ENCODE data around the gene OSBPL6.

DNA sequence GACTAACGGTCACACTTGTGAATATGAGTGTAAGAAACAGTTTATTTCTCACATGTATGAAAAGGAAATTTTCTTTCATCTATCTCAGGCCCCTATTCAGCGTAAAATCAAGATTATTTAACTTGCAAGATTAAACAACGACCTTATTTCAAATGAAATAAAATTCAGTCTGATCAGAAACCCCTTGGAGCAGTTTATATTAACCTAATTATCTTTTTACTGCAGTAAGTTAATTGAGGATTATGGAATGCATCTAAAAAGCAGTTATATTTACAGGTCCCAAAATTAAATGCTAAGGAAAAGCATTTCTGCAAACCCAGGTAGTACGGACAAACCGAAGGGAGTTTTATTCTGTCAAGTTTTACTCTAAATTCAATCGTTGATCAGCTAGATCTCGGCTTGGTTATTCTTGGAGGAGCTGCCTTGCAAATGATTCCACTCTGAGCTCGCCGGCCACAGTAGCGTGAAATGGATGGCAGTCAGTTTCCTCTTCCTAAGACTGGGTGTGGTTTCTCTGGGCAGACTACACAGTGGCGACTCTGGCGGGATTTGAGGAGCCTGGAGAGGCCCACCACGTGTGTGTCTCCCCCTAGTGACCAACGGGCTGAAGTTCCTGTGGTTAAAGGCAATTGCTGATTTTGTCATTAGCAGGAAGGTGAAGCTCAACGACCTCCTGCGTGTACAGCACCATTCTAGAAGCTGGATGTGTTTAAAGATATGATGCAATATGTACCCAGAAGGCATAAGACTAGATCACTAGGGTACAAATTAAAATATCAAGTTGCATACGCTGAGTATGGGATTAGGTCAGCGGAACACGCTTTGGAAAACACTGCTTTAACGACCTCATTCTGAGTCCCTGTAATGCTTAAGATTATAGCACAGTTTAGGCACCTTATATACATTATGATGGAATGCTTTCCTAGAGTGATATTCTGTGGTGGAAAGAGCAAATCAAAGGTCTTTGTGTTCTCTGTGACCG is 220.2 kb downstream of the OSBPL6 start:
- TF ChIP-seq EP300 (IDR thresholded peaks at IDR 0.05; ENCODE audit: borderline replicate concordance in 1 of 2, control insufficient read depth in 1 of 2, low read depth in 2 of 2, low read length in 2 of 2) (0 out of 4 replicates have a peak, but pooled peaks of 1 of the 2 experiments have one; percentile 11), SMARCA5 (IDR thresholded peaks at IDR 0.05) (peak; percentile 96), RAD51 (IDR thresholded peaks at IDR 0.05) (no peak; the same call in 1 of the 2 replicates), POLR2AphosphoS5 (IDR thresholded peaks at IDR 0.05; ENCODE audit: low read length) (peak; percentile 79)
- TF ChIP-seq, protein P1, sequence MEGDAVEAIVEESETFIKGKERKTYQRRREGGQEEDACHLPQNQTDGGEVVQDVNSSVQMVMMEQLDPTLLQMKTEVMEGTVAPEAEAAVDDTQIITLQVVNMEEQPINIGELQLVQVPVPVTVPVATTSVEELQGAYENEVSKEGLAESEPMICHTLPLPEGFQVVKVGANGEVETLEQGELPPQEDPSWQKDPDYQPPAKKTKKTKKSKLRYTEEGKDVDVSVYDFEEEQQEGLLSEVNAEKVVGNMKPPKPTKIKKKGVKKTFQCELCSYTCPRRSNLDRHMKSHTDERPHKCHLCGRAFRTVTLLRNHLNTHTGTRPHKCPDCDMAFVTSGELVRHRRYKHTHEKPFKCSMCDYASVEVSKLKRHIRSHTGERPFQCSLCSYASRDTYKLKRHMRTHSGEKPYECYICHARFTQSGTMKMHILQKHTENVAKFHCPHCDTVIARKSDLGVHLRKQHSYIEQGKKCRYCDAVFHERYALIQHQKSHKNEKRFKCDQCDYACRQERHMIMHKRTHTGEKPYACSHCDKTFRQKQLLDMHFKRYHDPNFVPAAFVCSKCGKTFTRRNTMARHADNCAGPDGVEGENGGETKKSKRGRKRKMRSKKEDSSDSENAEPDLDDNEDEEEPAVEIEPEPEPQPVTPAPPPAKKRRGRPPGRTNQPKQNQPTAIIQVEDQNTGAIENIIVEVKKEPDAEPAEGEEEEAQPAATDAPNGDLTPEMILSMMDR (IDR thresholded peaks at IDR 0.05 in 2 of 3, conservative IDR thresholded peaks at IDR 0.05 in 1 of 3; ENCODE audit: control insufficient read depth in 2 of 3, extremely low read depth in 1 of 3, insufficient read depth in 1 of 3, low read depth in 3 of 3, low read length in 3 of 3): peak; percentile 95 to 97 (median 97); a peak in 5 of 6 replicates
